IMR-90 (cell line): ENCODE measurements around the gene TCF4. TPM values are rescaled to one million over a fixed set of nuclear protein-coding genes. Genes with fewer than 3 reads are reported as not detected.

Experiments
- ATAC-seq: fragments of 200-7000 bp; cut with Tn5 transposase; 2 replicates; pipeline ENCODE4 v1.9.1; 2020; ENCODE audit warnings: low read depth, mild to moderate bottlenecking, moderate library complexity
- BruUV-seq: library from RNA; stranded (reverse); fragments of 400-500 nt; replicated peaks from 2 replicates; lab custom pipeline; 2021; lab: Mats Ljungman, UMichigan
- CTCF ChIA-PET: fragments of 300-600 bp; formaldehyde crosslinking; extraction: SDS; loops from one replicate; lab custom pipeline; 2021; ENCODE audit warnings: antibody characterized with exemption; lab: Yijun Ruan, JAX
- POLR2A ChIA-PET: fragments of 300-600 bp; sonication (Branson Sonifier 250); formaldehyde crosslinking; loops from one replicate; lab custom pipeline; 2022; ENCODE audit warnings: antibody characterized with exemption; ENCODE audit not compliant: unreplicated experiment; lab: Charles Lee
- DNase-seq: peaks from one replicate; pipeline ENCODE4 v3.0.0; 2013
- H2AFZ ChIP-seq: replicated peaks from 2 replicates; pipeline ENCODE3; 2013; ENCODE audit warnings: low read length, mild to moderate bottlenecking; ENCODE audit not compliant: poor library complexity
- H2AK5ac ChIP-seq: 2 replicates; pipeline ENCODE4 v1.6.1; 2013; ENCODE audit warnings: low read depth, low read length, inconsistent platforms
- H2AK9ac ChIP-seq: replicated peaks from 2 replicates; pipeline ENCODE3; 2013; ENCODE audit warnings: mild to moderate bottlenecking, low read depth, low read length, moderate library complexity; ENCODE audit not compliant: poor library complexity
- H2BK120ac ChIP-seq: 2 replicates; pipeline ENCODE4 v1.6.1; 2013; ENCODE audit warnings: low read depth, low read length, inconsistent platforms
- H2BK15ac ChIP-seq: 3 replicates; pipeline ENCODE4 v1.6.1; 2013; ENCODE audit warnings: low read depth, low read length, inconsistent platforms
- H2BK20ac ChIP-seq: 2 replicates; pipeline ENCODE4 v1.6.1; 2013; ENCODE audit warnings: low read depth, mild to moderate bottlenecking, inconsistent platforms, low read length, moderate library complexity
- H2BK5ac ChIP-seq: 2 replicates; pipeline ENCODE4 v1.6.1; 2013; ENCODE audit warnings: mild to moderate bottlenecking, low read depth, low read length, inconsistent platforms; ENCODE audit not compliant: poor library complexity, severe bottlenecking
- H3K14ac ChIP-seq: replicated peaks from 2 replicates; pipeline ENCODE4 v1.6.1; 2013; ENCODE audit warnings: low read depth, low read length, inconsistent platforms
- H3K18ac ChIP-seq: 2 replicates; pipeline ENCODE4 v1.6.1; 2013; ENCODE audit warnings: low read depth, low read length, control low read depth
- H3K23ac ChIP-seq: 2 replicates; pipeline ENCODE4 v1.6.1; 2013; ENCODE audit warnings: low read depth, low read length, inconsistent platforms
- H3K27ac ChIP-seq: 2 replicates; pipeline ENCODE4 v1.5.1; 2013; ENCODE audit warnings: mild to moderate bottlenecking, control low read depth, low read length; ENCODE audit not compliant: insufficient read depth
- H3K27me3 ChIP-seq: 2 replicates; pipeline ENCODE4 v1.6.1; 2013; ENCODE audit warnings: low read length; ENCODE audit not compliant: control insufficient read depth, insufficient read depth
- H3K36me3 ChIP-seq: 2 replicates; pipeline ENCODE4 v1.6.1; 2013; ENCODE audit warnings: low read length, mixed read lengths; ENCODE audit not compliant: control insufficient read depth, insufficient read depth
- H3K4ac ChIP-seq: 2 replicates; pipeline ENCODE4 v1.6.1; 2013; ENCODE audit warnings: low read depth, low read length, inconsistent platforms
- H3K4me1 ChIP-seq: 2 replicates; pipeline ENCODE4 v1.6.1; 2013; ENCODE audit warnings: low read length, mixed read lengths; ENCODE audit not compliant: control insufficient read depth, insufficient read depth
- H3K4me2 ChIP-seq: 2 replicates; pipeline ENCODE4 v1.6.1; 2013; ENCODE audit warnings: low read depth, mild to moderate bottlenecking, control low read depth, low read length, moderate library complexity
- H3K4me3 ChIP-seq: 2 replicates; pipeline ENCODE4 v1.5.1; 2013; ENCODE audit warnings: low read depth, mild to moderate bottlenecking, control low read depth, low read length, moderate library complexity; ENCODE audit not compliant: insufficient read depth
- H3K56ac ChIP-seq: 2 replicates; pipeline ENCODE4 v1.6.1; 2013; ENCODE audit warnings: low read length, inconsistent platforms; ENCODE audit not compliant: insufficient read depth; ENCODE audit errors: extremely low read depth
- H3K79me1 ChIP-seq, 2 experiments: 2 replicates each; pipeline ENCODE4 v1.6.1; 2013; ENCODE audit warnings: low read length in 2 of 2, inconsistent platforms in 1 of 2, low read depth in 1 of 2
- H3K9ac ChIP-seq: 2 replicates; pipeline ENCODE4 v1.6.1; 2013; ENCODE audit warnings: low read depth, low read length, control low read depth
- H3K9me1 ChIP-seq: 2 replicates; pipeline ENCODE4 v1.6.1; 2013; ENCODE audit warnings: low read length, inconsistent platforms; ENCODE audit not compliant: insufficient read depth
- H3K9me3 ChIP-seq: 2 replicates; pipeline ENCODE4 v1.6.1; 2013; ENCODE audit warnings: low read length; ENCODE audit not compliant: control insufficient read depth, insufficient read depth
- H4K20me1 ChIP-seq: 2 replicates; pipeline ENCODE4 v1.6.1; 2013; ENCODE audit warnings: low read length, inconsistent platforms; ENCODE audit not compliant: insufficient read depth
- H4K5ac ChIP-seq: 2 replicates; pipeline ENCODE4 v1.6.1; 2013; ENCODE audit warnings: mild to moderate bottlenecking, low read depth, low read length, control low read depth
- H4K8ac ChIP-seq, 2 experiments: 2 replicates each; pipeline ENCODE4 v1.6.1; 2013; ENCODE audit warnings: low read depth in 2 of 2, low read length in 2 of 2, control low read depth in 1 of 2, inconsistent platforms in 1 of 2
- H4K91ac ChIP-seq: 2 replicates; pipeline ENCODE4 v1.6.1; 2013; ENCODE audit warnings: low read depth, low read length, inconsistent platforms; ENCODE audit not compliant: insufficient read depth
- BHLHE40 ChIP-seq: fragments of 150-350 bp; IDR thresholded peaks from 2 replicates; pipeline ENCODE4 v1.6.1; 2016; ENCODE audit warnings: mild to moderate bottlenecking, low read depth, low read length
- CHD1 ChIP-seq: IDR thresholded peaks from 2 replicates; pipeline ENCODE4 v1.6.1; 2012; ENCODE audit warnings: low read depth, low read length, improper control_type of control experiment
- ELK1 ChIP-seq: fragments of 150-350 bp; IDR thresholded peaks from 2 replicates; pipeline ENCODE4 v1.6.1; 2016; ENCODE audit warnings: low read depth, mild to moderate bottlenecking, low read length, moderate library complexity, borderline replicate concordance
- MAFK ChIP-seq: IDR thresholded peaks from 2 replicates; pipeline ENCODE4 v1.6.1; 2012; ENCODE audit warnings: low read depth, low read length, improper control_type of control experiment
- MAZ ChIP-seq: IDR thresholded peaks from 2 replicates; pipeline ENCODE4 v1.6.1; 2012; ENCODE audit warnings: low read depth, mild to moderate bottlenecking, low read length, improper control_type of control experiment, moderate library complexity, borderline replicate concordance
- POLR2A ChIP-seq: IDR thresholded peaks from 2 replicates; pipeline ENCODE4 v1.6.1; 2012; ENCODE audit warnings: mild to moderate bottlenecking, low read depth, low read length
- RAD21 ChIP-seq: IDR thresholded peaks from 2 replicates; pipeline ENCODE4 v1.6.1; 2012; ENCODE audit warnings: low read length, improper control_type of control experiment
- RCOR1 ChIP-seq: IDR thresholded peaks from 2 replicates; pipeline ENCODE4 v1.6.1; 2012; ENCODE audit warnings: mild to moderate bottlenecking, low read length, improper control_type of control experiment; ENCODE audit not compliant: insufficient replicate concordance
- RFX5 ChIP-seq: IDR thresholded peaks from 2 replicates; pipeline ENCODE4 v1.8.0; 2012; ENCODE audit warnings: low read depth, mild to moderate bottlenecking, low read length, moderate library complexity
- SMC3 ChIP-seq: fragments of 150-350 bp; IDR thresholded peaks from 2 replicates; pipeline ENCODE4 v1.6.1; 2016; ENCODE audit warnings: low read depth, mild to moderate bottlenecking, antibody characterized with exemption, low read length, moderate library complexity
- USF2 ChIP-seq: fragments of 150-350 bp; IDR thresholded peaks from 2 replicates; pipeline ENCODE4 v1.6.1; 2017; ENCODE audit warnings: mild to moderate bottlenecking, antibody characterized with exemption, low read length, low read depth
- WGBS, 2 experiments: methylation state at CpG; one replicate each; pipeline versions ENCODE4 v1.1.5 to v1.1.7; 2013; ENCODE audit warnings: missing lambda C conversion rate in 2 of 2; ENCODE audit not compliant: insufficient read length in 1 of 2; ENCODE audit errors: extremely low coverage in 2 of 2; 5-methylcytosine and 5-hydroxymethylcytosine counted together
- dilution Hi-C: fragments of 300-500 bp; cut with HindIII; formaldehyde crosslinking; loops from one replicate; pipeline ENCODE4 v1.14.3; 2018; ENCODE audit warnings: low sequenced_read_pairs; ENCODE audit not compliant: unreplicated experiment
- in situ Hi-C: fragments of 300-500 bp; cut with MboI; formaldehyde crosslinking; loops from 3 replicates; pipeline ENCODE4 v1.14.3; 2019; ENCODE audit warnings: low sequenced_read_pairs, inconsistent platforms, mixed read lengths
- intact Hi-C: fragments of 100-400 bp; cut with micrococcal nuclease; formaldehyde crosslinking; loops from 2 replicates; pipeline ENCODE4 v1.10.0; 2022
- polyA plus RNA-seq, 3 experiments: library from polyadenylated mRNA; depleted of rRNA; stranded (reverse); fragments of >200 nt; gene quantifications; 2 replicates each; pipeline ENCODE4 v1.2.3, GENCODE V29; 2012; ENCODE audit warnings: low replicate concordance in 1 of 3
- total RNA-seq: library from RNA; depleted of rRNA; stranded (reverse); fragments of >200 nt; gene quantifications from 2 replicates; pipeline ENCODE4 v1.2.3, GENCODE V29; 2012
- TF ChIP-seq, protein P1 (sequence below): conservative IDR thresholded peaks from 2 replicates; pipeline ENCODE4 v1.5.1; 2012; ENCODE audit warnings: mild to moderate bottlenecking, low read depth, low read length, improper control_type of control experiment

Gene TCF4
- total and polyA plus RNA-seq, 2 of the 4 experiments (the other 2 are of a cell fraction) = 30.0 to 87.1 TPM

- TF ChIP-seq ELK1 (no peak), BHLHE40 (no peak), POLR2A (no peak)
Measured at GRCh38 chr18:55386545-55386944, 201.4 kb downstream of the TCF4 start (continued).

- Histone ChIP-seq H3K23ac (no peak overlapping the region), H4K5ac (no peak overlapping the region), H3K4me2 (no peak overlapping the region), H4K8ac (no peak overlapping the region), H2AK9ac (no peak overlapping the region), H3K27ac (no peak overlapping the region), H3K9ac (no peak overlapping the region), H3K4me3 (no peak overlapping the region), H3K18ac (no peak overlapping the region), H3K27me3 (no peaks in the 10 kb centered on the region), H2AK5ac (no peak overlapping the region), H2BK5ac (no peak overlapping the region), H3K4ac (no peak overlapping the region), H3K9me3 (no peaks in the 10 kb centered on the region), H2BK15ac (no peak overlapping the region), H3K4me1 (peaks cover 3% of the 10 kb centered on the region; the same call in 1 of the 2 replicates), H3K14ac (no peak overlapping the region), H2BK120ac (no peak overlapping the region), H3K9me1 (peaks cover 7% of the 10 kb centered on the region; the same call in 1 of the 2 replicates), H4K20me1 (peaks cover 14% of the 10 kb centered on the region; the same call in 1 of the 2 replicates), H4K91ac (no peak overlapping the region), H3K56ac (no peak overlapping the region), H2AFZ (no peak overlapping the region), H3K36me3 (peaks cover 5% of the 10 kb centered on the region), H3K79me1 (peaks cover 35 to 86% of the 10 kb centered on the region in 2 experiments), H2BK20ac (no peak overlapping the region)
- ATAC-seq = no peak
- in situ Hi-C loops (no loop called here), intact Hi-C loops (no loop called here), dilution Hi-C loops (no loop called here)
- DNase-seq = no peak
- BruUV-seq = no TSS peak
- ChIA-PET POLR2A (no interaction called here), CTCF (no interaction called here)
- WGBS, 2 experiments = 92% methylated on average over 2 of the region's 4 CpGs; no CpG with 5 or more reads in 1 of the 2 experiments
- TF ChIP-seq RCOR1 (no peak), ELK1 (no peak), SMC3 (no peak), CHD1 (no peak), BHLHE40 (no peak), RFX5 (no peak), USF2 (no peak), RAD21 (no peak), MAFK (no peak), MAZ (no peak)
- TF ChIP-seq, protein P1, sequence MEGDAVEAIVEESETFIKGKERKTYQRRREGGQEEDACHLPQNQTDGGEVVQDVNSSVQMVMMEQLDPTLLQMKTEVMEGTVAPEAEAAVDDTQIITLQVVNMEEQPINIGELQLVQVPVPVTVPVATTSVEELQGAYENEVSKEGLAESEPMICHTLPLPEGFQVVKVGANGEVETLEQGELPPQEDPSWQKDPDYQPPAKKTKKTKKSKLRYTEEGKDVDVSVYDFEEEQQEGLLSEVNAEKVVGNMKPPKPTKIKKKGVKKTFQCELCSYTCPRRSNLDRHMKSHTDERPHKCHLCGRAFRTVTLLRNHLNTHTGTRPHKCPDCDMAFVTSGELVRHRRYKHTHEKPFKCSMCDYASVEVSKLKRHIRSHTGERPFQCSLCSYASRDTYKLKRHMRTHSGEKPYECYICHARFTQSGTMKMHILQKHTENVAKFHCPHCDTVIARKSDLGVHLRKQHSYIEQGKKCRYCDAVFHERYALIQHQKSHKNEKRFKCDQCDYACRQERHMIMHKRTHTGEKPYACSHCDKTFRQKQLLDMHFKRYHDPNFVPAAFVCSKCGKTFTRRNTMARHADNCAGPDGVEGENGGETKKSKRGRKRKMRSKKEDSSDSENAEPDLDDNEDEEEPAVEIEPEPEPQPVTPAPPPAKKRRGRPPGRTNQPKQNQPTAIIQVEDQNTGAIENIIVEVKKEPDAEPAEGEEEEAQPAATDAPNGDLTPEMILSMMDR = no peak
Measured at GRCh38 chr18:55385770-55386169, 202.2 kb downstream of the TCF4 start.
